Frontal cortex (tissue), 4 donors: ENCODE data around the gene PTPN1. TPM values are rescaled to one million over a fixed set of nuclear protein-coding genes. Genes with fewer than 3 reads are reported as not detected.

Experiments used
- DNase-seq, 2 donors: peaks; one replicate each; pipeline ENCODE4 v3.0.0; 2012; ENCODE audit warnings: low spot score in 2 of 2
- FAIRE-seq: peaks from 2 replicates; lab custom pipeline; 2012; peaks lifted over from hg19 to GRCh38; lab: Jason Lieb, UNC
- total RNA-seq: library from RNA; depleted of rRNA; stranded (reverse); fragments of >200 nt; gene quantifications from one replicate; pipeline ENCODE4 v1.2.3, GENCODE V29; 2014
- donor health status: control.
- donor health status: control.
- donor health status: control.

The PTPN1 gene
- total RNA-seq, 1 donor from 2014 or later: 15.9 TPM

GRCh38 chr20:50569864-50570836, 60.0 kb downstream of the PTPN1 start:
- FAIRE-seq: no peak

DNA sequence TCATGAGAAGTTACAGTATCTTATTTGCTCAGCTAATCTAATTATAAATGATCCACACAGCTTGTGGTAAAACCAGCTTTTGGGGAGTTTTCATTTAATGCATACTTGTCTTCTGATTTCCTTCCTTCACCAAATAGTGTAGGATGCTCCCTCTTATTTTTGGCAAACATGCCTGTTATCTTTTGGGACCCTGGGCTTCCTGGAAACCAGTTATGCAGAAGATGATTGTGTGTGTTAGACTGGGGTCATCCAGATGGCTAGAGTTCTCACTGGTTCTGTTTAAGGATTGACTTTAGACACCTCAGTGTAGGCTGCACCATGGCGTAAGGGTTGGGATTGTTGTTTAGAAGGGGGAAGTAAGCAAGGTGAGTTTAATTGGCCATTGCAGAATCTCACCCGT, 61.3 kb downstream of the PTPN1 start:
- no peak for FAIRE-seq

More at GRCh38 chr20:50569864-50570836, 60.0 kb downstream of the PTPN1 start:
- DNase-seq: no peak

GRCh38 chr20:50572938-50573777, 63.0 kb downstream of the PTPN1 start:
- FAIRE-seq (no peak), DNase-seq (peak in 1 of 2 donors; percentile 28)

More for the DNA sequence above, 61.3 kb downstream of the PTPN1 start:
- no peak for DNase-seq

DNA sequence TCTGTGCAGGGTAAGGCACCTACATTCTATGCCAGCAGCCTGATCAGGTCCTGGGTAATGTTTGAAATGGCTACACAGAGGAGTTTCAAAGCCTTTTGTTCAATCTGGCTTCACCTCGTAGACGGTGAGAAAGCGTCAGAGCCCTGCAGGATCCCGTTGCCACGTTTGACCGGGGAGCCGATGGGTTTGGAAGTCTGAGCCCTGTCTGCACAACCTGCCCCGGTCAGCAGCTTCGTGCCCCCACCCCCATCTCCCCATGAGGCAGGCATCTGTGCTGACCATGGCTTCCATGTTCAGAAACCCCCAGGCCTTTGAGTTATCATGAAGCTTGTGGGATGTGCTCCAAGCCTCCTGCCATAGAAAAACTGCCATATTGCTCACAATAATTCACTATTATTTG, 63.9 kb downstream of the PTPN1 start:
- no peak for DNase-seq
- FAIRE-seq: no peak

- FAIRE-seq (no peak), DNase-seq (no peak)
These were observed 64.4 kb downstream of the PTPN1 start for GRCh38 chr20:50574586-50574985.

DNA sequence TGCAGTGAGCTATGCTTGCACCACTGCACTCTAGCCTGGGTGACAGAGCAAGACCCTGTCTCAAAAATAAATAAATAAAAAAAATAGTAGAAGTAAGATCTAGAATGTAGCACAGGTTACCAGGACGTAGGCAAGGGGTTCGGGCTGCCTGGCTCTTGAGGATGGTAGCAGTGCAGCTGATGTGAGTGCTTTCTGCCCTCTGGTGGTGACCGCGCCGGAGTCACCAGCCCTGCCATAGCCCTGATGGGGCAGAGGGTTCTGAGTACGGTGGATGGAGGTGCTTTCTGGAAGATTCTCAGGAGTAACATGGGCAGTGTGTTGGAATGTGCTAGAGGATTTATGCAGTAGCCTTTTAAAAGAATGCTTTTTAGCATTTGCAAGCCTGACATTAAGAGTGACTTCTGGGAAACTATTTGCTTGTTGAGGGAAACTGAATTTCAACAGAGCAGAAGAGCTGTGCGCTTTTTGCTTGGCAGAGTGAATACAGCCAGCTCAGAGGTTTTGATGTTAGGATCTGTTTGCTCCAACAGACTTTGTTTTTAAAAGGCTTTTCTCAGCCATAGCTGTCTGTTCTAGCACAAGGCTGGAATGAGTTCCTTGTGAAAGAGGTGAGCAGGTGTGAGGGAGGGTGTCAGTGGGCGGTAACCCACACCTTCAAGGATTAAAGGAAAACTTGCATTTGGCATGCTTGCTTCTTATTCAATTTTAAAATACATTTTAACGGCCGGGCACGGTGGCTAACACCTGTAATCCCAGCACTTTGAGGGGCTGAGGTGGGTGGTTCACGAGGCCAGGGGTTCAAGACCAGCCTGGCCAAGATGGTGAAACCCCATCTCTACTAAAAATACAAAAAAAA, 65.9 kb downstream of the PTPN1 start:
- no peak for FAIRE-seq
- peak in 1 of 2 donors; percentile 31 for DNase-seq

DNA sequence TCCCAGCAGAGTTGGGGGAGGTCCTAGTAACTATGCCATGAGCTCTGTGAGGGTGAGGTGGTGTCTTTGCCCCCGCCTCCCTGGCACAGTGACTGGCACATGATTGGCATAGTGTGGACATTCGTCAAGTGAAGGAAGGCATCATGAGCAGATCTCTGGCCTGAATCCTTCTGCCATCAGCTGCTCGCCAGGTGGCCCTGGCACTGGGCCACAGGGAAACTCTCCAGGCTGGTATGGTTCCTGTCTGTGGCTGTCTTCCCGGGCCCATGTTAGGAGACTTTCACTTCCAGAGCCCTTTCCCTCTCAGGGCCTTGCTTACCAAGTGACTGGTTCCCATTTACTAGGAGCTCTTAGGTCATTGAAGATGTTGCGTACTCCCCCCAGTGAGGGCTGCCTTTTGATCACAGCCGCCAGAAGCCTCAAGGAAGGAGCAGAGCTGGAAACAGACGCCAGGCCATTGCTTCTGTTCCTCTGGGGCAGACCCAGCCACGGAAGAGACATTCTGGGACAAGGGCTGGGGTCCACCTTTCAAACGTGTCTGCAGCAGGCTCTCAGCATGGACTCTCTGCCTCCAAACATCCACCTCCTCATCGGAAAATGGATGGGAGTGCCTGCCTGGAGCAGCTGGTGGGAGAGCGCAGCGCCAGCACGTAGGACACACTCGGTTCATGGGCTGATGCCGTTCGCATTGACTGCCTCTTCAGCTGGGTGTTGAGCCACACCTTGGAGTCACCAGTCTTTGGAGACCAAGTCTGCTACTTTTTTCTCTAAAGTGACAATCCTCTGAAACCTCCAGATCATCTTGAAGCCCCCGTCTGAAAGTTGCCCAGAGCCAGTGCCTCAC, 67.2 kb downstream of the PTPN1 start:
- FAIRE-seq (no peak), DNase-seq (peak in 1 of 2 donors; percentile 10)

GRCh38 chr20:50578061-50578777, 68.0 kb downstream of the PTPN1 start:
- DNase-seq (no peak), FAIRE-seq (no peak)

GRCh38 chr20:50578778-50579165, 68.6 kb downstream of the PTPN1 start:
- FAIRE-seq (no peak), DNase-seq (no peak)

- DNase-seq (no peak), FAIRE-seq (no peak)
These were observed 69.3 kb downstream of the PTPN1 start for GRCh38 chr20:50579511-50579910.

GRCh38 chr20:50580016-50580747, 70.0 kb downstream of the PTPN1 start:
- DNase-seq (peak; percentile 61 to 76), FAIRE-seq (no peak)

GRCh38 chr20:50580842-50581544, 70.8 kb downstream of the PTPN1 start:
- no peak for DNase-seq
- FAIRE-seq: no peak

DNA sequence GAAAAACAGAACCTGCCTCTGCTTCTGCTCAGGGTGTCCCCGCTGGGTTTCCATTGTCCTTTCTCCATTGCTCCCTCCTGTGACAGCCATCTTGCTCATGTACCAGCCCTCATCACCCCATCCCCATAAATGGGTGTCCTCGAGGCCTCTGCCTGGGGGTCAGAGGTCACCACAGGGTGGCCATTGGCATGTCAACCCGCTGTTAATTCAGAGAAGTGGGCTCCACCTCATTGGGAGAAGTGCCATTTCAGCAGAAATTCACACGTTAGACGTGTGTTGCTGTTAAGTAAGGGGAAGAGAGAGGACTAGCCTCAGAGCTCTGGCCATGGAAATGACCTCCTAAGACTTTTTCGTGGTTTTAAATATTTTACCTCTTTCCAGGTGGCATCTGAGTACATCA, 71.9 kb downstream of the PTPN1 start:
- FAIRE-seq (no peak), DNase-seq (peak in 1 of 2 donors; percentile 5)

GRCh38 chr20:50582591-50583234, 72.5 kb downstream of the PTPN1 start:
- no peak for FAIRE-seq
- DNase-seq: peak in 1 of 2 donors; percentile 3

DNA sequence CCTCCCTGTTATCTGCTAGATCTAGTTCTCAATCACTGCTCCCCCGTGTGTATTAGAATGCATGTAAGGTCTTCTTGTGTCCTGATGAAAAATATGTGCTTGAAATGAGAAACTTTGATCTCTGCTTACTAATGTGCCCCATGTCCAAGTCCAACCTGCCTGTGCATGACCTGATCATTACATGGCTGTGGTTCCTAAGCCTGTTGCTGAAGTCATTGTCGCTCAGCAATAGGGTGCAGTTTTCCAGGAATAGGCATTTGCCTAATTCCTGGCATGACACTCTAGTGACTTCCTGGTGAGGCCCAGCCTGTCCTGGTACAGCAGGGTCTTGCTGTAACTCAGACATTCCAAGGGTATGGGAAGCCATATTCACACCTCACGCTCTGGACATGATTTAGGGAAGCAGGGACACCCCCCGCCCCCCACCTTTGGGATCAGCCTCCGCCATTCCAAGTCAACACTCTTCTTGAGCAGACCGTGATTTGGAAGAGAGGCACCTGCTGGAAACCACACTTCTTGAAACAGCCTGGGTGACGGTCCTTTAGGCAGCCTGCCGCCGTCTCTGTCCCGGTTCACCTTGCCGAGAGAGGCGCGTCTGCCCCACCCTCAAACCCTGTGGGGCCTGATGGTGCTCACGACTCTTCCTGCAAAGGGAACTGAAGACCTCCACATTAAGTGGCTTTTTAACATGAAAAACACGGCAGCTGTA, 73.4 kb downstream of the PTPN1 start:
- FAIRE-seq: no peak
- DNase-seq: peak in 1 of 2 donors; percentile 5

GRCh38 chr20:50584687-50585086, 74.5 kb downstream of the PTPN1 start:
- FAIRE-seq (no peak), DNase-seq (peak in 1 of 2 donors; percentile 4)
